Muscle layer of colon (tissue), 2 donors: ENCODE results near the gene DDT.
"Not testable (repeated sequence)": the region's sequence is repeated elsewhere in the genome, so short reads cannot be mapped to it uniquely, and the experiment has no call there.

Experiments
- H3K27ac ChIP-seq: one replicate; pipeline ENCODE4 v1.7.0; 2013; ENCODE audit warnings: low read depth, mild to moderate bottlenecking, low read length, moderate library complexity
- H3K27me3 ChIP-seq, 2 donors: one replicate each; pipeline ENCODE4 v1.7.0; 2013; ENCODE audit warnings: low read length in 2 of 2, mild to moderate bottlenecking in 2 of 2; ENCODE audit not compliant: insufficient read depth in 2 of 2, control insufficient read depth in 1 of 2
- H3K36me3 ChIP-seq: one replicate; pipeline ENCODE4 v1.7.0; 2013; ENCODE audit warnings: mild to moderate bottlenecking, low read length; ENCODE audit not compliant: insufficient read depth
- H3K4me1 ChIP-seq: one replicate; pipeline ENCODE4 v1.7.0; 2013; ENCODE audit warnings: mild to moderate bottlenecking, low read length; ENCODE audit not compliant: insufficient read depth
- H3K4me3 ChIP-seq, 2 donors: one replicate each; pipeline ENCODE4 v1.7.0; 2013; ENCODE audit warnings: low read length in 2 of 2, low read depth in 1 of 2, mild to moderate bottlenecking in 1 of 2, moderate library complexity in 1 of 2
- H3K9ac ChIP-seq: one replicate; pipeline ENCODE4 v1.7.0; 2013; ENCODE audit warnings: low read length
- H3K9me3 ChIP-seq: one replicate; pipeline ENCODE4 v1.7.0; 2013; ENCODE audit warnings: mild to moderate bottlenecking, low read length
- donor health status: abdominal sarcoma.
- donor health status: Adenocarcinoma of cecum.

DDT gene

GRCh38 chr22:23986538-23987178 is 12.4 kb upstream of the DDT start:
- not testable (repeated sequence) for H3K9ac ChIP-seq, H3K9me3 ChIP-seq, H3K27me3 ChIP-seq, H3K36me3 ChIP-seq, H3K4me3 ChIP-seq, H3K27ac ChIP-seq, H3K4me1 ChIP-seq

DNA sequence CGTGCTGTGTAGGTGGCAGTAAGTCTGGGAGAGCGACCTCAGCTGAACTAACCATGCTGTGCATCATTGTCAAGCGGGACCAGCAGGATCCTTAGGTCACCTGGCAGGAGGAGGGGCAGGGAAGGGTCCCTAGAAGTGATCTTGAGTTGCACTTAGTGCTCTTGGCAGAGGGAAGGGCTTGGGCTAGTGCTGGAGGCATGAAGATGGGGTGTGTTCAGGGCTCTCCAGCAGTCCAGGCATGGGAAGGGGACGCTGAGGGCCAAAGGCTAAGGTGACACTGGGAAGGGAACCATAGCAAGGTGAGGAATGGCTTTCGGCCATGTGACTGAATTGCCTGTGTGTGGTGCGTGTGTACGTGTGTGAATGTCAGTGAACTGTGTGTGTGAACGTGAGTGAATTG is 11.8 kb upstream of the DDT start:
- H3K9ac ChIP-seq, H3K27me3 ChIP-seq, H3K4me3 ChIP-seq, H3K36me3 ChIP-seq, H3K4me1 ChIP-seq, H3K27ac ChIP-seq, H3K9me3 ChIP-seq: not testable (repeated sequence)

DNA sequence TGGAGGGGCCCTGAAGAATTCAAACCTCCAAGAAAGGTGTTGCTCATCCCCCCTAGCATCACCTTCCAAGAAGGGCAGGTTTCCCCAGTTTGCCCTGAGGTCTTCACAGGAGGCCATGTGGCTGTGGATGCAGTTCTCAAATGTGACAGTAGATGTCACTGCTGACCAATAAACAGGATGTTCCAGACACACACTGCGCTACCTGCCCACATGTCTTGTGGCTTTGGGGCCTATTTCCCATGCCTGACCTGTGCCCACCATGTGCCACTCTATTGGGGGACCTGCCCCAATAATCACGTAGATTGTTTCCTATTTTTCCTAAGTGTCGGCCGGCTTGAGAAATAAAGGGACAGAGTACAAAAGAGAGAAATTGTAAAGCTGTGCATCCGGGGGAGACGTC is 10.2 kb upstream of the DDT start:
- no peak overlapping the region for H3K27ac ChIP-seq
- H3K4me3 ChIP-seq, result no peak overlapping the region
- H3K27me3 ChIP-seq, result no peaks in the 10 kb centered on the region
- H3K9ac ChIP-seq, result no peak overlapping the region
- no peaks in the 10 kb centered on the region for H3K9me3 ChIP-seq
- no peaks in the 10 kb centered on the region for H3K4me1 ChIP-seq
- H3K36me3 ChIP-seq, result no peaks in the 10 kb centered on the region

- not testable (repeated sequence) for H3K9ac ChIP-seq, H3K36me3 ChIP-seq, H3K27ac ChIP-seq, H3K9me3 ChIP-seq, H3K4me1 ChIP-seq, H3K27me3 ChIP-seq, H3K4me3 ChIP-seq
Measured at GRCh38 chr22:23980567-23980966, 6.3 kb upstream of the DDT start.

GRCh38 chr22:23979557-23980240 is 5.5 kb upstream of the DDT start, which contains the start of gene GSTT2:
Gene GSTT2, plus strand, starts transcription at chr22:23980134.
- H3K27ac ChIP-seq, H3K4me1 ChIP-seq, H3K4me3 ChIP-seq, H3K9me3 ChIP-seq, H3K9ac ChIP-seq, H3K27me3 ChIP-seq, H3K36me3 ChIP-seq: not testable (repeated sequence)

- not testable (repeated sequence) for H3K4me3 ChIP-seq, H3K27me3 ChIP-seq, H3K27ac ChIP-seq, H3K9me3 ChIP-seq, H3K4me1 ChIP-seq, H3K36me3 ChIP-seq, H3K9ac ChIP-seq
Measured at GRCh38 chr22:23977304-23977703, 3.1 kb upstream of the DDT start.

- H3K4me3 ChIP-seq, H3K27ac ChIP-seq, H3K27me3 ChIP-seq: not testable (repeated sequence)
Measured at GRCh38 chr22:23974836-23975352, 653 bp upstream of the DDT start.

GRCh38 chr22:23971927-23972326 is 2.3 kb downstream of the DDT start:
- not testable (repeated sequence) for H3K4me1 ChIP-seq, H3K27ac ChIP-seq, H3K27me3 ChIP-seq, H3K9ac ChIP-seq, H3K4me3 ChIP-seq, H3K9me3 ChIP-seq
- H3K36me3 ChIP-seq, result peaks cover 26% of the 10 kb centered on the region

More at GRCh38 chr22:23974836-23975352, 653 bp upstream of the DDT start:
- H3K9me3 ChIP-seq, H3K4me1 ChIP-seq, H3K9ac ChIP-seq: not testable (repeated sequence)
- peaks cover 21% of the 10 kb centered on the region for H3K36me3 ChIP-seq

GRCh38 chr22:23970816-23971486 is 3.3 kb downstream of the DDT start:
- no peaks in the 10 kb centered on the region for H3K9me3 ChIP-seq
- no peaks in the 10 kb centered on the region for H3K27me3 ChIP-seq
- no peaks in the 10 kb centered on the region for H3K4me1 ChIP-seq
- no peak overlapping the region for H3K9ac ChIP-seq
- no peak overlapping the region for H3K27ac ChIP-seq
- H3K4me3 ChIP-seq, result no peak overlapping the region
- H3K36me3 ChIP-seq, result peaks cover 26% of the 10 kb centered on the region

- H3K4me3 ChIP-seq, result no peak overlapping the region
- H3K36me3 ChIP-seq, result peaks cover 26% of the 10 kb centered on the region
- H3K9ac ChIP-seq, result no peak overlapping the region
- H3K27ac ChIP-seq, result no peak overlapping the region
- H3K9me3 ChIP-seq, result no peaks in the 10 kb centered on the region
- no peaks in the 10 kb centered on the region for H3K4me1 ChIP-seq
- no peaks in the 10 kb centered on the region for H3K27me3 ChIP-seq
Measured at GRCh38 chr22:23970201-23970641, 4.0 kb downstream of the DDT start.

GRCh38 chr22:23969071-23969470 is 5.2 kb downstream of the DDT start:
- Histone ChIP-seq H3K27ac (no peak overlapping the region), H3K4me3 (no peak overlapping the region), H3K4me1 (no peaks in the 10 kb centered on the region), H3K9ac (no peak overlapping the region), H3K27me3 (no peaks in the 10 kb centered on the region), H3K9me3 (no peaks in the 10 kb centered on the region), H3K36me3 (peaks cover 26% of the 10 kb centered on the region)
